Measurements from ENCODE around the gene LRRC26.

The LRRC26 gene

DNA sequence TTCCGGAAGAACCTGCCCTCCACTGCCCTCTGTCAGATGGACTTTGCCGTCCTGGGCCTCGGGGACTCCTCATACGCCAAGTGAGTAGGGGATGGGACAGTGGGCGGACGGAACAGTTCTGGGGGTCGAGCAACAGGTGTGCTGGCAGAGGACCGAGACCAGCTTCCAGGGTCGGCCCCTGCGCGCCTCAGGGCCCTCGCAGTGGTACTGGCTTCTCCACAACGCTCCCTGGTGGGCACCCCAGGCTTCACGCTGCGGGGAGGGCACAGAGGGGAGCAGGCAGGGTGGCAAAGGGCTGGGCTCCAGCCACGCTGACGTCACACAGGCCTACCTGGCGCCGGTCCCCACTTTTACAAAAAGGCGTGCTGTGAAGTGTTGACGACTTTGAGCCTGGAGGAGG is 42.7 kb upstream of the LRRC26 start:
- Histone ChIP-seq H3K27ac (ENCODE audit: insufficient read depth, low read length, poor library complexity, severe bottlenecking) (no peak overlapping the region), H3K4me1 (ENCODE audit: control insufficient read depth, insufficient read depth, low read length, poor library complexity, severe bottlenecking) (peaks cover 1% of the 10 kb centered on the region), H3K27me3 (replicated peaks; ENCODE audit: control insufficient read depth, insufficient read depth, low read length, poor library complexity, severe bottlenecking) (no peaks in the 10 kb centered on the region), H3K4me3 (ENCODE audit: insufficient read depth, low read depth, low read length, poor library complexity, severe bottlenecking) (no peak overlapping the region), H3K9me3 (ENCODE audit: control insufficient read depth, low read length) (no peaks in the 10 kb centered on the region), H3K36me3 (ENCODE audit: control insufficient read depth, insufficient read depth, low read length) (peaks cover 3% of the 10 kb centered on the region)
- no peak for DNase-seq

DNA sequence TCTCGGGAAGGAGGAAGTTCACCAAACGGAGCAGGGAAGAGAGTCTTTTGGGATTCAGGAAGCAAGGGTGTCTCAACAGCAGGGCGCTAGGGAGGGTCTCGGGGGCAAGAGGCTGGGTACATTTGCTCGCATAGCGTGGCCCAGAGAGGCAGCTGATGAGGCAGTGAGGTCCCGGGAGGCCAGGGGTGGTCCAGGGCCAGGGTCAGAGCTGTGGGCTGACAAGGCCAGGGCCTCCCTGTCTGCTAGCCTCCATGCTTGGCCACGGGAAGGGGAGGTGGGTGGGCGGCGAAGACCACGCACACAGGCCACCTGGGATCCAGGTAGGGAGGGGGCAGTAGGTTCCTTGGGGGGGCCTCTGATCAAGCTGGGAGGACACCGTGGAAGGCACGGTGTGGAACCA is 41.7 kb upstream of the LRRC26 start:
- DNase-seq, result no peak
- peaks cover 3% of the 10 kb centered on the region for H3K36me3 ChIP-seq (ENCODE audit: control insufficient read depth, insufficient read depth, low read length)
- H3K4me3 ChIP-seq (ENCODE audit: insufficient read depth, low read depth, low read length, poor library complexity, severe bottlenecking), result no peak overlapping the region

DNA sequence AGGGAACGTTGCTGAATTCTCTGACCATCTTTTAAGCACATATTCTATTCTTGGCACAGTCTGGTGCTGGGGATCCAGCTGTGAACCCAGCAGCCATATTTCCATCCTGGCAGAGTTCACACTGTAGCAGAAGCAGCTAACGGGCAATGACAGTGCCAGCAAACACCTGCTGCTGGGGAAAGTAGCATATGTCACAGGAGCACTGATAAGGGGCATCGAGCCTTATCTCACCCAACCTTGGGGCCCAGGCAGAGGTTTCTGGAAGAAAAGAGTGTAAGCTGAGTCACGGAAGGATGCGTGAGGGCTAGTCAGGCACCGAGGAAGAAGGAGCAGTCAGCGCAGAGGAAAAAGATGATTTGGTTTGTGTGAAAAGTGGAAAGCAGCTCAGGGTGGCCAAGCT is 36.8 kb upstream of the LRRC26 start:
- H3K9me3 ChIP-seq (ENCODE audit: control insufficient read depth, low read length), result no peaks in the 10 kb centered on the region
- H3K4me1 ChIP-seq (ENCODE audit: control insufficient read depth, insufficient read depth, low read length, poor library complexity, severe bottlenecking), result peaks cover 24% of the 10 kb centered on the region
- DNase-seq, result no peak
- no peak overlapping the region for H3K27ac ChIP-seq (ENCODE audit: insufficient read depth, low read length, poor library complexity, severe bottlenecking)
- H3K4me3 ChIP-seq (ENCODE audit: insufficient read depth, low read depth, low read length, poor library complexity, severe bottlenecking), result peak overlapping the region; percentile 77
- H3K36me3 ChIP-seq (ENCODE audit: control insufficient read depth, insufficient read depth, low read length), result peaks cover 3% of the 10 kb centered on the region
- no peaks in the 10 kb centered on the region for H3K27me3 ChIP-seq (replicated peaks; ENCODE audit: control insufficient read depth, insufficient read depth, low read length, poor library complexity, severe bottlenecking)

More for the DNA sequence above, 41.7 kb upstream of the LRRC26 start:
- Histone ChIP-seq H3K4me1 (ENCODE audit: control insufficient read depth, insufficient read depth, low read length, poor library complexity, severe bottlenecking) (peaks cover 3% of the 10 kb centered on the region), H3K27me3 (replicated peaks; ENCODE audit: control insufficient read depth, insufficient read depth, low read length, poor library complexity, severe bottlenecking) (no peaks in the 10 kb centered on the region), H3K9me3 (ENCODE audit: control insufficient read depth, low read length) (no peaks in the 10 kb centered on the region), H3K27ac (ENCODE audit: insufficient read depth, low read length, poor library complexity, severe bottlenecking) (no peak overlapping the region)

DNA sequence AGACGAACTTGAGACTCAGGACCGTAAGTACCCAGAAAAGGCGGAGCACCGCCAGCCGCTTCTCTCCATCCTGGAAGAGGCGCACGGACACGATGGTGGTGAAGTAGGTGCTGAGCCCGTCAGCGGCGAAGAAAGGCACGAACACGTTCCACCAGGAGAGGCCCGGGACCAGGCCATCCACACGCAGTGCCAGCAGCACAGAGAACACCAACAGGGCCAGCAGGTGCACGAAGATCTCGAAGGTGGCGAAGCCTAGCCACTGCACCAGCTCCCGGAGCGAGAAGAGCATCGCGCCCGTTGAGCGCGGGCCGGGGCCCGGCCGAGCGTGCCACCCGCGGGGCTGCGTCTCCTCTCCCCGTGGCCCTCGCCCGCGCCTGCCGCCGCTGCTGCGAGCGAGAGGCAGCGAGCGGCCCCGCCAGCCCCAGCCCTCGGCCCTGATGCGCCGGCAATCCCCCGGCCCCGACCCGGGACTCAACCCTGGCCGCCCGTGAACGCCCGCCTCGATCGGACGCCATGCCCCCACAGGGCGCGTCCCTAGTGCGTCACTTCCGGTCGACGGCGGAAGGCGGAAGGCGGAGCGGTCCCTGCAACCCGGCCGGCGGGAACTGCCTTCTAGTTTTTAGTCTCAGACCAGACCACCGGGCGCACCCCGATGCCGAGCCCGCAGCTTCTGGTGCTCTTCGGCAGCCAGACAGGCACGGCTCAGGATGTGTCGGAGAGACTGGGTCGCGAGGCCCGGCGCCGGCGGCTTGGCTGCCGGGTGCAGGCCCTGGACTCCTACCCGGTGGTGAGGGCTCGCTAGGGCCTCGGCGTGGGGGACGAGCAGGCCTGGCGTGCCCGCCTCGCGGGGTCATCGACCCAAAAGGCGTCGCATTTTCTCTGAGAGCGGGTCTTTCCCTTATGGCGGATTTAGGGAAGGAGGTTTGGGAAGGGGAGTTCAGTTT is 35.5 kb upstream of the LRRC26 start, which contains the start of the genes NDOR1 and TMEM203:
NDOR1 (plus strand) TSS at position 575 of the 944 bp plus-strand sequence; CDS start at position 653, 78 bp downstream.
TMEM203 (minus strand) TSS at position 523 of the 944 bp plus-strand sequence; CDS start at position 289, 234 bp downstream.
- Histone ChIP-seq H3K4me3 (ENCODE audit: insufficient read depth, low read depth, low read length, poor library complexity, severe bottlenecking) (peak within 1 kb of the TSS; percentile 77), H3K27ac (ENCODE audit: insufficient read depth, low read length, poor library complexity, severe bottlenecking) (peak within 1 kb of the TSS; percentile 89), H3K27me3 (replicated peaks; ENCODE audit: control insufficient read depth, insufficient read depth, low read length, poor library complexity, severe bottlenecking) (no peaks in the 10 kb centered on the region), H3K4me1 (ENCODE audit: control insufficient read depth, insufficient read depth, low read length, poor library complexity, severe bottlenecking) (peaks cover 30% of the 10 kb centered on the region), H3K9me3 (ENCODE audit: control insufficient read depth, low read length) (no peaks in the 10 kb centered on the region), H3K36me3 (ENCODE audit: control insufficient read depth, insufficient read depth, low read length) (peaks cover 3% of the 10 kb centered on the region)
- DNase-seq, result peak; percentile 88 to 93 (median 89)

DNA sequence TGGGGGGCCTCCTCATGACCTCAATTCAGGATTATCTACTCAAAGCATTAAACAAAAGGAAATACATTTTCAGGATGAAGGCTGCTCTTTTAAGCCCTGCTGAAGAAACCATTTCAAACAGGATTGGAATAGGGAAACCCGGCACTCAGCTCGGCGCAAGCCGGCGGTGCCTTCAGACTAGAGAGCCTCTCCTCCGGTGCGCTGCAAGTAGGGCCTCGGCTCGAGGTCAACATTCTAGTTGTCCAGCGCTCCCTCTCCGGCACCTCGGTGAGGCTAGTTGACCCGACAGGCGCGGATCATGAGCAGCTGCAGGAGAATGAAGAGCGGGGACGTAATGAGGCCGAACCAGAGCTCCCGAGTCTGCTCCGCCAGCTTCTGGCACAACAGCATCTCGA is 34.9 kb upstream of the LRRC26 start:
- peak overlapping the region; percentile 77 for H3K4me3 ChIP-seq (ENCODE audit: insufficient read depth, low read depth, low read length, poor library complexity, severe bottlenecking)
- DNase-seq, result no peak
- no peaks in the 10 kb centered on the region for H3K9me3 ChIP-seq (ENCODE audit: control insufficient read depth, low read length)
- peaks cover 32% of the 10 kb centered on the region for H3K4me1 ChIP-seq (ENCODE audit: control insufficient read depth, insufficient read depth, low read length, poor library complexity, severe bottlenecking)
- H3K27ac ChIP-seq (ENCODE audit: insufficient read depth, low read length, poor library complexity, severe bottlenecking), result peak overlapping the region; percentile 89
- no peaks in the 10 kb centered on the region for H3K27me3 ChIP-seq (replicated peaks; ENCODE audit: control insufficient read depth, insufficient read depth, low read length, poor library complexity, severe bottlenecking)
- peaks cover 3% of the 10 kb centered on the region for H3K36me3 ChIP-seq (ENCODE audit: control insufficient read depth, insufficient read depth, low read length)

DNA sequence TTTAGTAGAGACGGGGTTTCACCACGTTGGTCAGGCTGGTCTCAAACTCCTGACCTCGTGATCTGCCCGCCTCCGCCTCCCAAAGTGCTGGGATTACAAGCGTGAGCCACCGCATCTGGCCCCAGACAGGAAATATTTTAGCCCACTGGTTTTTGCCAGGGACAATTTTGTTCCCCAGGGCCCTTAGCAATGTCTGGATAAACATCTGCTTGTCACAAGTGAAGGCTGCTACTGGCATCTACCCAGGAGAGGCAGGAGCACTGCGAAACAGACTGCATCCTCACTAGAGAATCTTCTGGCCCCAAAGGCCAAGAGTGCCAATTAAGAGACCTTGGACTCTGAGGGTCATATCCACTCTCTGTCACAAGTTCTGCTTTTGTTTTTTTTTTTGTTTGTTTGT is 33.1 kb upstream of the LRRC26 start:
- Histone ChIP-seq H3K9me3 (ENCODE audit: control insufficient read depth, low read length) (no peaks in the 10 kb centered on the region), H3K27me3 (replicated peaks; ENCODE audit: control insufficient read depth, insufficient read depth, low read length, poor library complexity, severe bottlenecking) (no peaks in the 10 kb centered on the region), H3K27ac (ENCODE audit: insufficient read depth, low read length, poor library complexity, severe bottlenecking) (no peak overlapping the region), H3K4me1 (ENCODE audit: control insufficient read depth, insufficient read depth, low read length, poor library complexity, severe bottlenecking) (peaks cover 37% of the 10 kb centered on the region), H3K4me3 (ENCODE audit: insufficient read depth, low read depth, low read length, poor library complexity, severe bottlenecking) (no peak overlapping the region), H3K36me3 (ENCODE audit: control insufficient read depth, insufficient read depth, low read length) (no peaks in the 10 kb centered on the region)
- DNase-seq, result no peak

DNA sequence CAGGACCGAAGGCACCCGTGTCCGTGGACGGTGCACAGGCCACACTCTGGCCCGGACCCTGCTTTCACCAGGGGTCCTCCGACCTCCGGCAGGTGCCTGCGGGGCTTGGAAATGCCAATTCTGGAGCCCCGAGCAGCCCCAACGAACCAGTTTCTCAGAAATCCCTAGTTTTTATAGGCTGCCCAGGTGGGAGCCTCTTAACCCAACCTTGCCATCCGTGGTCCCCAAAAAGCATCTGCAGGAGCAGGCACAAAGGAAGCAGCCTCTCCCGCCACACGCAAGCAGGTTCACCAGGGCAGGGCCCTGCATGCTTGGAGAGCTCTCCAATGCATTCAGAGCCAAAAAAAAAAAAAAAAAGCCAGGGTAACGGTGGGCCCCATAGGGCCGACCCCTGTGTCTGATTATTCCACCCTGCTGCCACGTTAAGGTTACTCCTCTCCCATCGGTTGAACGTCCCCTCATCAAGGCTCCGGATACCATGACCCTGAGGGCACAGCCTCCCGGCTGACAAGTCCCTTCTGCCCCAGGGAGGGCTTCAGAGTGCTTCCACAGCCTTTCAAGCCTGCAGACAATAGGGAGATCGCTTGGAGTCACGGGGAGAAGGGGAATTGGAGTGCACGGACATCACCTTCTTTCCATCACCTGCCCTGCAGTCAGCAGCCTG is 31.5 kb upstream of the LRRC26 start:
- no peaks in the 10 kb centered on the region for H3K36me3 ChIP-seq (ENCODE audit: control insufficient read depth, insufficient read depth, low read length)
- no peaks in the 10 kb centered on the region for H3K9me3 ChIP-seq (ENCODE audit: control insufficient read depth, low read length)
- H3K27me3 ChIP-seq (replicated peaks; ENCODE audit: control insufficient read depth, insufficient read depth, low read length, poor library complexity, severe bottlenecking), result no peaks in the 10 kb centered on the region
- H3K27ac ChIP-seq (ENCODE audit: insufficient read depth, low read length, poor library complexity, severe bottlenecking), result peak overlapping the region; percentile 83
- peaks cover 32% of the 10 kb centered on the region for H3K4me1 ChIP-seq (ENCODE audit: control insufficient read depth, insufficient read depth, low read length, poor library complexity, severe bottlenecking)
- peak overlapping the region; percentile 78 for H3K4me3 ChIP-seq (ENCODE audit: insufficient read depth, low read depth, low read length, poor library complexity, severe bottlenecking)
- no peak for DNase-seq

DNA sequence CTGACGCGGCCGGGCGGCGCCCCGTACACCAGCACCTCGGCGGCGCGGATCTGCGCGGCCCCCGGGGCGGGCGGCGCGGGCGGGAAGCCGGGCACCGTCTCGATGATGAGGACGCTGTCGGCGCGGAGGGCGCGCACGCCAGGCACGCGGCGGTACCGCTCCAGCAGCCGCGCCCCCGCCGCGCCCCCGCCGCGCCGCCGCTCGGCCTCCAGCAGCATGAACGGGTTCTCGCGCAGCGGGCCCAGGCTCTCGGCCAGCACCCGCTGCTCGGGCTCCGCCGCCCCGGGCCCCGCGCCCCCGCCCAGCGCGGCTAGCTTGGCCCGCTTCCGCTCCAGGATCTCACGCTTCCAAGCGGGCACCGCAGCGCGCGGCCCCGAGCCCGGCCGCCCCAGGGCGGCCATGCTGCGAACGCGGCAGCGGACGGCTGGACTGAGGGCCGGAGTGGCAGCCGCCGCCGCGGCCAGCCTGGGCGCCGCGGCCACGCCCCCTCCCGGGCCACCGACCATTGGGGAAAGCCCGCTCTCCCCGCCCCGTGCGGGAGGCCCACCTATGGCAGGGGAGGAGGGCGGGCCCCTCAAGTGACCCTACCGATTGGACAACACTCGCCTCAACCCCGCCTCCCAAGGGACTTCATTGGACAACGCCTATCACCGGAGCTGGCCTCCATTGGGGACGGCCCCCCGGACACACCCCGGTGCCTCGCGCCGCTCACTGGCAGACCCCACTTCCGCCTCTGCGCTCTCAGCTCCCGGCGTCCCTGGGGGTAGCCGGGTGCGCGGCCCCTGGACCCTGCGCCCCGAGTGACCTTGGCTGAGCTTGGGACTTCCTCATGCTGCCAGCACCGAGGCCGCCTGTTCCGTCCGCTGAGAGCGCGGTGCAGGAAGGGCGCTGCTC is 30.7 kb upstream of the LRRC26 start, which contains the start of gene TPRN:
TPRN (minus strand) TSS at position 431 of the 894 bp plus-strand sequence; CDS start at position 401, 30 bp downstream.
- H3K27me3 ChIP-seq (replicated peaks; ENCODE audit: control insufficient read depth, insufficient read depth, low read length, poor library complexity, severe bottlenecking), result no peaks in the 10 kb centered on the region
- peak within 1 kb of the TSS; percentile 83 for H3K27ac ChIP-seq (ENCODE audit: insufficient read depth, low read length, poor library complexity, severe bottlenecking)
- peak within 1 kb of the TSS; percentile 78 for H3K4me3 ChIP-seq (ENCODE audit: insufficient read depth, low read depth, low read length, poor library complexity, severe bottlenecking)
- peak; percentile 96 to 98 (median 98) for DNase-seq
- no peaks in the 10 kb centered on the region for H3K36me3 ChIP-seq (ENCODE audit: control insufficient read depth, insufficient read depth, low read length)
- peaks cover 27% of the 10 kb centered on the region for H3K4me1 ChIP-seq (ENCODE audit: control insufficient read depth, insufficient read depth, low read length, poor library complexity, severe bottlenecking)
- no peaks in the 10 kb centered on the region for H3K9me3 ChIP-seq (ENCODE audit: control insufficient read depth, low read length)

DNA sequence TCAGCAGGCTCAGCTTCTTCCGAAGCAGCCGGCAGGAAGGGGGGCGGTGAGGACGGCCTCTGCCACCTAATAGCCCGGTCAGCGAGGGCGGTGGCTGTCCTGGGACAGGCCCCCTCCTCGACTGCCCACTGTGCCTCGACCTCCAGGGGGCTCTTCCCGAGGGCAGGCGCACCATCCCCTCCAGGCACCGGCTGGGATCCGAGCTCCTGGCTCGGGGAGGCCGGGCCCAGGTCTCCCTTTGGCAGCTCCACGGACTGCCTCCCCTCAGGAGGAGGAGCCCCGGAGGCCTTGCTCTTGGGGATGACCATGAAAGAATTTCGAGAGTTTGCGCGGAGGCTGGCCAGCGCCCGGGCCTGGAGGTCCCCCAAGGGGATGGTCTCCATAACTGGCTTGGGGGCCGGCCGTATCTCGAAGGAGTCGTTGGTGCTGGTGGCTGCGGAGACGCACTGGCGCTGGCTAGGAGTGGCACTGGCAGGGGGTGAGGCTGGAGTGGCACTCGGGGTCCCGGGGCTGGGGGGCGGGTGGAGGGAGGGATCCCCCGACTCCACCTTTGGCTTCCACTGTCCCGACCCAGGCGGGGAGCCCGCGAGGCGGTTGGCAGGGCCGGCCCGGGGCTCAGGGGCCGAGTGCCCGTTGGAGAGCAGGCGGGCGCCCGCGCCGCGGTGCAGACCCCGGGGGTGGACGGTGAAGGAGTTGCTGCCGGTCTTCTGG is 29.7 kb upstream of the LRRC26 start:
- Histone ChIP-seq H3K4me3 (ENCODE audit: insufficient read depth, low read depth, low read length, poor library complexity, severe bottlenecking) (peak overlapping the region; percentile 29), H3K4me1 (ENCODE audit: control insufficient read depth, insufficient read depth, low read length, poor library complexity, severe bottlenecking) (peaks cover 22% of the 10 kb centered on the region), H3K27ac (ENCODE audit: insufficient read depth, low read length, poor library complexity, severe bottlenecking) (no peak overlapping the region)

More for the DNA sequence above, 29.7 kb upstream of the LRRC26 start:
- no peaks in the 10 kb centered on the region for H3K9me3 ChIP-seq (ENCODE audit: control insufficient read depth, low read length)
- no peaks in the 10 kb centered on the region for H3K27me3 ChIP-seq (replicated peaks; ENCODE audit: control insufficient read depth, insufficient read depth, low read length, poor library complexity, severe bottlenecking)
- H3K36me3 ChIP-seq (ENCODE audit: control insufficient read depth, insufficient read depth, low read length), result no peaks in the 10 kb centered on the region
- DNase-seq, result no peak

Measured in effector memory CD4-positive, alpha-beta T cell (primary cell).